Gastroesophageal sphincter (tissue), 3 donors: ENCODE results near the gene PTPRN2.

Experiments used
- CTCF ChIP-seq, 4 experiments: fragments of 200-600 bp in 2 of 4; fragments of 450-650 bp in 2 of 4; sonication (generic) in 1 of 4; IDR thresholded peaks; one replicate each; pipeline ENCODE4 v1.5.1; 2017 to 2019; ENCODE audit warnings: antibody characterized with exemption in 4 of 4, mild to moderate bottlenecking in 2 of 4, moderate library complexity in 2 of 4
- POLR2A ChIP-seq, 2 donors: fragments of 450-650 bp; IDR thresholded peaks; one replicate each; pipeline ENCODE4 v1.6.1; 2017; ENCODE audit warnings: antibody characterized with exemption in 2 of 2, mild to moderate bottlenecking in 2 of 2, moderate library complexity in 1 of 2
- POLR2AphosphoS5 ChIP-seq: sonication (generic); formaldehyde crosslinking; IDR thresholded peaks from one replicate; pipeline ENCODE4 v1.6.1; 2017; ENCODE audit warnings: antibody characterized with exemption

DNA sequence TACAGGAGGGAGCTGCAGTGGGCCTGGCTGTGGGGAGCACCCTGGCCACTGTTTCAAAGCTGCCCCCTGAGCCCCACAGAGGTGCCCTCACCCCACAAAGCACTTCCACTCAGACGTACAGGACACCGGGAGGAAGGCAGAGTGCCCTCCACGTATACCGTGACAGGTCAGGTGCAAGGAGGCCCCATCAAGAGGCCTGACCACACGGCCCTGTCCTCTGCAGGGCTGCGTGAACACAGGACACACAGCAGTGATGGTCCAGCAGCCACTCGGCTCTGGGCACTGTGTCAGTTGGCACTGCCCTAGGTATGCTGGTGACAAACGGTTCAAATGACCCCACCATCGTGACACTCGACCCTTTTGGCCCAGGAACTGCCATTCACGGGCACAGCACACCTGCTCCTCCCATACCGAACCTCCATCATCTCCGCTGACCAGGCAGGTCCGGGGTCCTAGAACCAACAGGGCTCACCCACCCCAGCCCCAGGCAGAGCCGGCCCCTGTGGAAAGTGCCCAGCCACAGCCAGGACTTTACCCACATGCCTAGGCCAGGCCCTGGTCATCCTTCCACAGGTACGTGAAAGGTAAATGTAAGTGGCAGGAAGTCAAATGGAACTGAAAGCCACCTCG, 560.9 kb downstream of the PTPRN2 start:
- TF ChIP-seq CTCF (IDR thresholded peaks at IDR 0.05) (no peak), POLR2AphosphoS5 (no peak), POLR2A (IDR thresholded peaks at IDR 0.05) (no peak)
